ENCODE data around the gene INSR. TPM values are rescaled to one million over a fixed set of nuclear protein-coding genes. Genes with fewer than 3 reads are reported as not detected.

INSR gene
- total and polyA plus RNA-seq, 2 of the 8 experiments (the other 6 are each of a cell fraction or from before 2014, with no cell fraction given): 13.1 to 48.7 TPM

GRCh38 chr19:7258041-7258839, 36.0 kb downstream of the INSR start:
- Histone ChIP-seq H3K4ac (replicated peaks; ENCODE audit: insufficient read length, low read depth, low read length) (no peak overlapping the region), H3K23ac (ENCODE audit: insufficient read length) (no peak overlapping the region), H3K23me2 (ENCODE audit: low read depth, low read length) (no peaks in the 10 kb centered on the region; the same call in 1 of the 2 replicates), H3K79me2 (ENCODE audit: control insufficient read depth in 1 of 2, insufficient read depth in 2 of 2, low read length in 2 of 2) (peaks cover 0 to 25% of the 10 kb centered on the region in 2 experiments; a peak in 2 of 4 replicates), H3K27me3 (replicated peaks in 1 of 4; ENCODE audit: control insufficient read depth in 3 of 4, extremely low read depth in 1 of 4, insufficient read depth in 3 of 4, low read length in 3 of 4) (no peaks in the 10 kb centered on the region), H3K27ac (ENCODE audit: low read depth, low read length) (no peak overlapping the region), H3K56ac (replicated peaks; ENCODE audit: insufficient read length, low read depth, low read length) (no peak overlapping the region), H2BK5ac (ENCODE audit: low read depth, low read length) (no peak overlapping the region), H2AFZ (ENCODE audit: low read length) (no peak overlapping the region), H3K4me2 (ENCODE audit: insufficient read depth in 1 of 2, low read depth in 2 of 2, low read length in 2 of 2) (no peak overlapping the region), H3K14ac (ENCODE audit: insufficient read length) (no peak overlapping the region), H2BK20ac (ENCODE audit: low read length) (no peak overlapping the region), H3K4me1 (replicated peaks in 1 of 4; ENCODE audit: control insufficient read depth in 3 of 4, insufficient read depth in 4 of 4, low read length in 3 of 4) (peaks cover 0 to 3% (median 1%) of the 10 kb centered on the region in 4 experiments; a peak in 4 of 7 replicates), H2BK120ac (replicated peaks; ENCODE audit: low read depth, low read length) (no peak overlapping the region), H3K4me3 (ENCODE audit: extremely low read depth in 1 of 4, insufficient read depth in 2 of 4, low read depth in 3 of 4, low read length in 4 of 4) (no peak overlapping the region), H4K5ac (ENCODE audit: insufficient read length, low read depth, low read length) (no peak overlapping the region), H2AK5ac (ENCODE audit: low read depth, low read length) (no peak overlapping the region), H3K9ac (replicated peaks in 1 of 4; ENCODE audit: extremely low read depth in 1 of 4, low read depth in 3 of 4, low read length in 3 of 4) (no peak overlapping the region), H4K8ac (ENCODE audit: extremely low read depth, insufficient read depth, low read length) (no peak overlapping the region), H4K20me1 (replicated peaks in 1 of 2; ENCODE audit: control insufficient read depth in 1 of 2, insufficient read depth in 2 of 2, low read length in 2 of 2) (peaks cover 0 to 7% of the 10 kb centered on the region in 2 experiments), H4K91ac (replicated peaks; ENCODE audit: insufficient read length, low read length) (no peak overlapping the region), H3K79me1 (ENCODE audit: low read depth, low read length) (peaks cover 15% of the 10 kb centered on the region), H3K9me3 (ENCODE audit: insufficient read depth in 2 of 2, low read depth in 1 of 2, low read length in 1 of 2) (no peaks in the 10 kb centered on the region), H2BK15ac (ENCODE audit: low read length) (no peak overlapping the region), H3K36me3 (ENCODE audit: control insufficient read depth in 2 of 4, insufficient read depth in 4 of 4, low read length in 3 of 4) (no peaks in the 10 kb centered on the region), H2BK12ac (ENCODE audit: low read depth, low read length) (no peak overlapping the region), H3K18ac (ENCODE audit: extremely low read depth, low read length) (no peak overlapping the region)
- 91% methylated on average over 10 of the region's 10 CpGs; no CpG with 5 or more reads in 1 of the 2 experiments for WGBS, 2 experiments (ENCODE audit: extremely low coverage in 1 of 2, insufficient coverage in 1 of 2, insufficient read length in 1 of 2, insufficient replicate concordance in 2 of 2, low coverage in 1 of 2, low lambda C conversion rate in 2 of 2, missing lambda C conversion rate in 1 of 2)
- FAIRE-seq (no peak), DNase-seq (ENCODE audit: low read depth in 1 of 2, low spot score in 2 of 2) (no peak)
- CTCF ChIA-PET (ENCODE audit: partially characterized antibody): interaction anchor here (0.7 to 1.3 kb wide), 3 partner anchors 18 to 50 kb away, joined by 3 read pairs; no protein-coding TSS in a partner anchor
- POLR2A ChIA-PET (ENCODE audit: partially characterized antibody): interaction anchor here (1.2 kb wide), 1 partner anchor 99 kb away, joined by 3 read pairs; no protein-coding TSS in a partner anchor
- TF ChIP-seq ZNF274 (IDR thresholded peaks at IDR 0.05; ENCODE audit: borderline replicate concordance, extremely low read depth, low read length): no peak
- TF ChIP-seq POU5F1 (IDR thresholded peaks at IDR 0.05; ENCODE audit: low read depth, low read length): no peak
- no peak for TF ChIP-seq TAF1 (IDR thresholded peaks at IDR 0.05; ENCODE audit: low read depth, low read length)
- no peak for TF ChIP-seq ATF2 (IDR thresholded peaks at IDR 0.05; ENCODE audit: low read length)
- TF ChIP-seq GTF2F1 (IDR thresholded peaks at IDR 0.05; ENCODE audit: borderline replicate concordance, low read depth, low read length): no peak
- TF ChIP-seq CEBPB (IDR thresholded peaks at IDR 0.05; ENCODE audit: low read depth, low read length): no peak
- TF ChIP-seq SP2 (IDR thresholded peaks at IDR 0.05; ENCODE audit: low read length): no peak
- no peak for TF ChIP-seq HDAC6 (IDR thresholded peaks at IDR 0.05; ENCODE audit: low read depth, low read length)
- no peak for TF ChIP-seq POLR2AphosphoS5 (IDR thresholded peaks at IDR 0.05; ENCODE audit: low read depth, low read length)
- TF ChIP-seq CHD1 (IDR thresholded peaks at IDR 0.05; ENCODE audit: low read depth, low read length): no peak
- TF ChIP-seq ASH2L (IDR thresholded peaks at IDR 0.05; ENCODE audit: low read length): no peak
- no peak for TF ChIP-seq JUND (IDR thresholded peaks at IDR 0.05; ENCODE audit: low read length)

All from H1 (cell line).